WI38 (cell line): ENCODE data around the gene NOP16.

Experiments used
- H3K4me3 ChIP-seq: 2 replicates; pipeline ENCODE4 v1.5.1; 2011; ENCODE audit warnings: low read depth, mild to moderate bottlenecking, control low read depth, low read length
- CTCF ChIP-seq: IDR thresholded peaks from 2 replicates; pipeline ENCODE4 v1.5.1; 2012; ENCODE audit warnings: low read depth, mild to moderate bottlenecking, control low read depth, low read length

The NOP16 gene

GRCh38 chr5:176425138-176425537, 36.7 kb upstream of the NOP16 start:
- H3K4me3 ChIP-seq: no peak overlapping the region
- no peak for TF ChIP-seq CTCF

- no peak overlapping the region for H3K4me3 ChIP-seq
- TF ChIP-seq CTCF: no peak
Observed at GRCh38 chr5:176424181-176424580, 35.8 kb upstream of the NOP16 start.

- TF ChIP-seq CTCF: no peak
- H3K4me3 ChIP-seq: no peak overlapping the region
Observed at GRCh38 chr5:176420972-176421544, 32.7 kb upstream of the NOP16 start.

GRCh38 chr5:176420086-176420485, 31.7 kb upstream of the NOP16 start:
- H3K4me3 ChIP-seq: no peak overlapping the region
- no peak for TF ChIP-seq CTCF

- TF ChIP-seq CTCF: no peak
- H3K4me3 ChIP-seq: no peak overlapping the region
Observed at GRCh38 chr5:176418251-176418650, 29.9 kb upstream of the NOP16 start.

GRCh38 chr5:176416965-176417364, 28.6 kb upstream of the NOP16 start:
- no peak for TF ChIP-seq CTCF
- no peak overlapping the region; the same call in 1 of the 2 replicates for H3K4me3 ChIP-seq

GRCh38 chr5:176415952-176416924, 27.8 kb upstream of the NOP16 start, which contains the start of gene CLTB:
Gene CLTB, minus strand, starts transcription at chr5:176416539. Its CDS starts 176 bp downstream, at chr5:176416363.
- TF ChIP-seq CTCF: peak; percentile 20; the same call in 1 of the 2 replicates
- peak within 1 kb of the TSS; percentile 91 for H3K4me3 ChIP-seq
